OCI-M2 (cell line): ENCODE measurements around the gene FAM13B.

Experiments
- DNase-seq: peaks from one replicate; lab custom pipeline; 2025; ENCODE audit not compliant: unreplicated experiment; lab: John Stamatoyannopoulos, UW

Gene FAM13B

DNA sequence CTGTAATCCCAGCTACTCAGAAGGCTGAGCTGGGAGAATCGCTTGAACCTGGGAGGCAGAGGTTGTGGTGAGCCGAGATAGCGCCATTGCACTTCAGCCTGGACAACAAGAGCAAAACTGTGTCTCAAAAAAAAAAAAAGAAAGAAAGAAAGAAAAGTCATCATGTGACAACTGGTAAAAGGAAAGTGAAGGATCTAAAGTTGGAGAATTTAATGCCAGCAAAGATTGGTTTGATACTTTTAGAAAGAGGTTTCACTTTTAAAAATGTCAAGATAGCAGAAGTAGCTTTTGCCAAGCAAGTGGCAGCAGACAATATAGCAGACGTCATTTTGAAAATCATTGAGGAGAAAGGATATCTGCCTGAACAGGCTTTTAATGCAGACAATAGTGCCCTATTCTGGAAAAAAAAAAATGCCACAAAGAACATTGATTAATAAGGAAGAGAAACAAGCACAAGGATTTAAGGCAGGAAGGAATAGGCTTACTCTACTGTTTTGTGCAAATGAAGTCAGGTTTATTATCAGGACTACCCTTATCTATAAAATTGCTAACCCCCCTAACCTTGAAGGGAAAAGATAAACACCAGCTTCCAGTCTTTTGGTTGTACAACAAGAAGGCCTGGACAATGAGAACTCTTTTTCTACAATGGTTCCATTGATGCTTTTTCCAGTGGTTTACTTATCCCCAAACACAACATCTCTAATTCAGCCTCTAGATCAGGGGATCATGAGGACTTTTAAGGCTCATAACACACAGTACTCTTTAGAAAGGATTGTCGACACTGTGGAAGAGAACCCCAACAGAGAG is 131.7 kb downstream of the FAM13B start:
- no peak for DNase-seq

DNA sequence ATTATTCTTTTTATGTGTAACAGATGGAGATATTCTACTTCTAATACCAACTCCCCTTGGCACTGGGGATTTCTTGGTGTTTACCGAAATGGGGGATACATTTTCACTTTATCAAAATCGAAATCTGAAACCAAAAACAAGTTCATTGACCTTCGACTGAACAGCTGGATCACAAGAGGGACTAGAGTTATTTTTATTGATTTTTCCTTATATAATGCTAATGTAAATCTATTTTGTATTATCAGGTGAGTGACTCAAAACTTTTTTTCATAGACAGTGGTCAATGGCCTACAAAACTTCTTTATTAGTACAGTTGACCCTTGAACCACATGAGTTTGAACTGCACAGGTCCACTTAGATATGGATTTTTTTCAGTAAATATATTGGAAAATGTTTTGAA is 133.4 kb downstream of the FAM13B start:
- DNase-seq, result no peak

DNA sequence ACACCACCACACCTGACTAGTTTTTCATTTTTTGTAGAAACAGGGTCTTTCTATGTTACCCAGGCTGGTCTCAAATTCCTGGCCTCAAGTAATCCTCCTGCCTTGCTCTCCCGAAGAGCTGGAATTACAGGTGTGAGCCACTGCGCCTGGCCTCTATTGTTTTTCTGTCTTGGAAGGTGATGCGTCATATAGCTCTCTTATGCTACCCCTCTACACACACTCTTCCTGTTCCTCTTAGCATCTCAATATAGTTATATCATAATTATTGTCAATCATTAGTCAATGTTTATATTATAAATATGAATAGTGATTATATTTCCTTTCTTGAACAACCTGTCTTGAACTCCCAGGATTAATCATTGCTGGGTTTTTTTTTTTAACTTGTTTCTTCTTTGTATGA is 136.3 kb downstream of the FAM13B start:
- DNase-seq, result no peak

DNA sequence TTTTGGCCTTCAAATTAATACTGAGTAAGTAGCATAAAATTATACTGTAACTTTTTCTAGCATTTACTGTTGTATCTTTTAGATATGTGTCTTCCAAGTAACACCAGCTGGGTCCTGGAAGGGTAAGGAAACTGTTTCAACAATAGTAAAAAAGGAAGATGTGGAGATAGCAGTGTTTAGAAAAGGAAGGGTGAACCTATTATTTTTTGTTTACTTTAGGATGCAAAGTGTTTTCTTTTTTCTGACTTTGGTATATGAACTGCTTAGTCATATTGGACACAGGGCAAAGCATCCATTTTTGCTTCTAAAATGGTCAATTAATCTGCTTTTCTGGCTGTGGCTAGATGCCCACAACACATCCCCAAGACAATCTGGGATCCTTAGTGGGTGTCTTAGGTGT is 138.3 kb downstream of the FAM13B start:
- DNase-seq, result no peak

DNA sequence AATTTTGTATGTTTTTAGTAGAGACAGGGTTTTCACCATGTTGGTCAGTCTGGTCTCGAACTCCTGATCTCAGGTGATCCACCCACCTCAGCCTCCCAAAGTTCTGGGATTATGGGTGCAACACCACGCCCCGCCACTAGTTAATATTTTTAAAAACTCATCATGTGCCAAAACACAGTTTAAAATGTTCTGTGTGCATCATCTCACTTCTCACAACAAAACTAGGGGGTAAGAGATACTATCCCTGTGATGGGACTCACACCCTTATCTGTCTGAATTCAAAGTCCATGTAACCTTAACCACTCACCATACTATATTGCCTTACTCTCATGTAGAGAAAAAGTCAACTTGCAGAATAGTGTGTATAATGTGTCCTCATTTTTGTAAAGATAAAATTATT is 141.0 kb downstream of the FAM13B start:
- DNase-seq, result no peak

DNA sequence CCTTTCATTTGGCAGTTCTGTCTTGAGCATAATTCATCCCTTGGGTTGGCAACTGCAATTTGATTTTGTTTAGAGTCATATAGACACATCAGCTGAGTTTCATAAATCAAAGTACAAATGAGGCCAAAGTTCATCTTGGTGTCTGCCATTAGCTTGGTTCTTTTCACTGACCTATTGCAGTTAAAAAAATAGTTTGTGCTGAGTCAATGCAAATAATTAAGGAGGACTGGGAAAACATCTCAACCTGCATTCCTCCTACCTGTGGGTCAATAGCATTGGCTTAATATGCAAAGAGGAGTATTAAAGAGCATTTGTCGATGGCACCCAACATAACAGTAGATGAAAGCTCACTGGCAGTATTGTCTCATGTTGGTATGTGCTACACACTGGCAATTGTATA is 142.0 kb downstream of the FAM13B start:
- DNase-seq, result no peak

DNA sequence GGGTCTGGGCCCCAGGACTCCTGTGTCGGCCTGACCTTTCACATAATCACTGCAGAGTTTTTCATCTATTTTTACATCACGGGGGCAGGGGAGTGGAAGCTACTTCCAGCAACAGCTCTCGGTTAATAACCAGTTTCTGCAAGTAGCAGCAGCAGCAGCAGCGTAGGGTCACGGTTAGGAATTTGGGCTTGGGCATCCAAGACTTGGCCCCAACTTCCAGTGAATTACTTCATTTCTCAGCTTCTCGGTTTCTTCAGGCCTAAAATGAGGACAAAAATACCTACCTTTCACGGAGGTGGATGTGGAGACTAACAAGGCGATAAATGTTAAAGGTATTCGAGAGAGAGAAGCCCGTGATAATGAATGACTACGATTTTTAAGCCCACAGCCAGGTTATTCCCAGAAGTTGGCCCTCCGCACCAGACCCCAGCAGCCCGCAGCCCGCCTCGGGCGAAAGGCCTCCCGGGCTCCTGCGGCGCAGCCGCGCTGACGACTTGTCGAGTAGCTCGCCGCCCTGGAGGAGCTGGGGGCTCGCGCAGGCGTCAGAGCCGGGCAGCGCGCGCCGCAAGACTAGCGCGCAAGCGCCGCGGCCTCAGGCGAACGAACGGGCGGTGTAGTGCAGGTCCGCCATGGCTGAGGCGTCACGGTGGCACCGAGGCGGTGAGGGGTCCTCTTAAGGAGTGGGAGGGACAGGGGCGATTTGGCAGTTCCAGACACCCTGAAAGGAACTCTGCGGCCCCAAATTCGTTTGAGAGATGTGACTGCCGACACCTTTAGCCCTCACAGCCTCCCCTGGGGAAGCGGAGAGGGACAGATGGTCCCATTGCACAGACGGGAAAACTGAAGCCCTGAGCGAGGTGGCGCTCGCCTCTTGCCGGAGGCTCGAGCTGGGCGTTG is 143.8 kb downstream of the FAM13B start, which contains the start of gene PKD2L2:
Gene PKD2L2 (plus strand): TSS at position 595 of the 897 bp plus-strand sequence. CDS start 35 bp downstream, at position 630.
- no peak for DNase-seq

DNA sequence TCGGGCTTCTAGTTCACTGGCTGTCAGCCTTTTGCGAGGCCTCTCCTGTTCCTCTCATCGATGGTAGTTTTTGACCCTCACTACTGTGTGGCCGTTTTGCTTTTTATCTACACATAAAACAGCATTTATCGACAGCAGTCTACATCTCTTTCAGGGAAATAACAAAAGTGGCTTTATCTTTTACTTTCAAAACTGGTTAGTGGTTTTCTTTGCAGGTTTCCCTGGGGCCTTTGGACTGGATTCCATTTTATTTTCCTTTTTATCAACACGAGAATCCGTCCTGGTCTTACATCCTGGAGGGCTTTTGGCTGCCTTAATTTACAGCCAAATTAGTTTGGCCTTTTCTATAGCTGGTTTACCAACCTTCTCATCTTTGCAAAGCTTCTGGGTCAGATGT is 144.4 kb downstream of the FAM13B start:
- no peak for DNase-seq
